ENCODE data around the gene UNCX. TPM values are rescaled to one million over a fixed set of nuclear protein-coding genes. Genes with fewer than 3 reads are reported as not detected.

Gene UNCX
- total and polyA plus RNA-seq, 2 experiments from 2014 or later = not detected

- Mint-ChIP-seq H3K4me3 (no peak overlapping the region), H3K4me1 (no peaks in the 10 kb centered on the region), H3K9me3 (peaks cover 23% of the 10 kb centered on the region), H3K36me3 (ENCODE audit: low read depth) (no peaks in the 10 kb centered on the region), H3K27ac (no peak overlapping the region), H3K27me3 (ENCODE audit: insufficient read depth, low read depth, poor library complexity) (peaks cover 11% of the 10 kb centered on the region)
- H3K79me2 ChIP-seq (replicated peaks; ENCODE audit: insufficient read depth) = no peaks in the 10 kb centered on the region
- no peaks in the 10 kb centered on the region for H4K20me1 ChIP-seq (replicated peaks; ENCODE audit: insufficient read depth)
- no peak for TF ChIP-seq ZNF331 (CRISPR knock-in tag; IDR thresholded peaks at IDR 0.05; ENCODE audit: low read depth)
- TF ChIP-seq, protein P1, sequence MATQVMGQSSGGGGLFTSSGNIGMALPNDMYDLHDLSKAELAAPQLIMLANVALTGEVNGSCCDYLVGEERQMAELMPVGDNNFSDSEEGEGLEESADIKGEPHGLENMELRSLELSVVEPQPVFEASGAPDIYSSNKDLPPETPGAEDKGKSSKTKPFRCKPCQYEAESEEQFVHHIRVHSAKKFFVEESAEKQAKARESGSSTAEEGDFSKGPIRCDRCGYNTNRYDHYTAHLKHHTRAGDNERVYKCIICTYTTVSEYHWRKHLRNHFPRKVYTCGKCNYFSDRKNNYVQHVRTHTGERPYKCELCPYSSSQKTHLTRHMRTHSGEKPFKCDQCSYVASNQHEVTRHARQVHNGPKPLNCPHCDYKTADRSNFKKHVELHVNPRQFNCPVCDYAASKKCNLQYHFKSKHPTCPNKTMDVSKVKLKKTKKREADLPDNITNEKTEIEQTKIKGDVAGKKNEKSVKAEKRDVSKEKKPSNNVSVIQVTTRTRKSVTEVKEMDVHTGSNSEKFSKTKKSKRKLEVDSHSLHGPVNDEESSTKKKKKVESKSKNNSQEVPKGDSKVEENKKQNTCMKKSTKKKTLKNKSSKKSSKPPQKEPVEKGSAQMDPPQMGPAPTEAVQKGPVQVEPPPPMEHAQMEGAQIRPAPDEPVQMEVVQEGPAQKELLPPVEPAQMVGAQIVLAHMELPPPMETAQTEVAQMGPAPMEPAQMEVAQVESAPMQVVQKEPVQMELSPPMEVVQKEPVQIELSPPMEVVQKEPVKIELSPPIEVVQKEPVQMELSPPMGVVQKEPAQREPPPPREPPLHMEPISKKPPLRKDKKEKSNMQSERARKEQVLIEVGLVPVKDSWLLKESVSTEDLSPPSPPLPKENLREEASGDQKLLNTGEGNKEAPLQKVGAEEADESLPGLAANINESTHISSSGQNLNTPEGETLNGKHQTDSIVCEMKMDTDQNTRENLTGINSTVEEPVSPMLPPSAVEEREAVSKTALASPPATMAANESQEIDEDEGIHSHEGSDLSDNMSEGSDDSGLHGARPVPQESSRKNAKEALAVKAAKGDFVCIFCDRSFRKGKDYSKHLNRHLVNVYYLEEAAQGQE (IDR thresholded peaks at IDR 0.05; ENCODE audit: unreplicated experiment) = no peak
- no peak for TF ChIP-seq JUNB (IDR thresholded peaks at IDR 0.05; ENCODE audit: unreplicated experiment)
- no peak for TF ChIP-seq EZH2phosphoT487 (IDR thresholded peaks at IDR 0.05; ENCODE audit: unreplicated experiment)
- no peak for TF ChIP-seq CREB1 (CRISPR knock-in tag; IDR thresholded peaks at IDR 0.05; ENCODE audit: low read depth)
- no peak for TF ChIP-seq EZH2 (IDR thresholded peaks at IDR 0.05; ENCODE audit: low read depth, unreplicated experiment)
- no peak for TF ChIP-seq POLR2AphosphoS5 (IDR thresholded peaks at IDR 0.05; ENCODE audit: low read depth)
- TF ChIP-seq ZNF114 (CRISPR knock-in tag; IDR thresholded peaks at IDR 0.05) = no peak
- TF ChIP-seq CTCF (conservative IDR thresholded peaks at IDR 0.05; ENCODE audit: low read depth in 2 of 2) = no peak
- TF ChIP-seq, protein P2, sequence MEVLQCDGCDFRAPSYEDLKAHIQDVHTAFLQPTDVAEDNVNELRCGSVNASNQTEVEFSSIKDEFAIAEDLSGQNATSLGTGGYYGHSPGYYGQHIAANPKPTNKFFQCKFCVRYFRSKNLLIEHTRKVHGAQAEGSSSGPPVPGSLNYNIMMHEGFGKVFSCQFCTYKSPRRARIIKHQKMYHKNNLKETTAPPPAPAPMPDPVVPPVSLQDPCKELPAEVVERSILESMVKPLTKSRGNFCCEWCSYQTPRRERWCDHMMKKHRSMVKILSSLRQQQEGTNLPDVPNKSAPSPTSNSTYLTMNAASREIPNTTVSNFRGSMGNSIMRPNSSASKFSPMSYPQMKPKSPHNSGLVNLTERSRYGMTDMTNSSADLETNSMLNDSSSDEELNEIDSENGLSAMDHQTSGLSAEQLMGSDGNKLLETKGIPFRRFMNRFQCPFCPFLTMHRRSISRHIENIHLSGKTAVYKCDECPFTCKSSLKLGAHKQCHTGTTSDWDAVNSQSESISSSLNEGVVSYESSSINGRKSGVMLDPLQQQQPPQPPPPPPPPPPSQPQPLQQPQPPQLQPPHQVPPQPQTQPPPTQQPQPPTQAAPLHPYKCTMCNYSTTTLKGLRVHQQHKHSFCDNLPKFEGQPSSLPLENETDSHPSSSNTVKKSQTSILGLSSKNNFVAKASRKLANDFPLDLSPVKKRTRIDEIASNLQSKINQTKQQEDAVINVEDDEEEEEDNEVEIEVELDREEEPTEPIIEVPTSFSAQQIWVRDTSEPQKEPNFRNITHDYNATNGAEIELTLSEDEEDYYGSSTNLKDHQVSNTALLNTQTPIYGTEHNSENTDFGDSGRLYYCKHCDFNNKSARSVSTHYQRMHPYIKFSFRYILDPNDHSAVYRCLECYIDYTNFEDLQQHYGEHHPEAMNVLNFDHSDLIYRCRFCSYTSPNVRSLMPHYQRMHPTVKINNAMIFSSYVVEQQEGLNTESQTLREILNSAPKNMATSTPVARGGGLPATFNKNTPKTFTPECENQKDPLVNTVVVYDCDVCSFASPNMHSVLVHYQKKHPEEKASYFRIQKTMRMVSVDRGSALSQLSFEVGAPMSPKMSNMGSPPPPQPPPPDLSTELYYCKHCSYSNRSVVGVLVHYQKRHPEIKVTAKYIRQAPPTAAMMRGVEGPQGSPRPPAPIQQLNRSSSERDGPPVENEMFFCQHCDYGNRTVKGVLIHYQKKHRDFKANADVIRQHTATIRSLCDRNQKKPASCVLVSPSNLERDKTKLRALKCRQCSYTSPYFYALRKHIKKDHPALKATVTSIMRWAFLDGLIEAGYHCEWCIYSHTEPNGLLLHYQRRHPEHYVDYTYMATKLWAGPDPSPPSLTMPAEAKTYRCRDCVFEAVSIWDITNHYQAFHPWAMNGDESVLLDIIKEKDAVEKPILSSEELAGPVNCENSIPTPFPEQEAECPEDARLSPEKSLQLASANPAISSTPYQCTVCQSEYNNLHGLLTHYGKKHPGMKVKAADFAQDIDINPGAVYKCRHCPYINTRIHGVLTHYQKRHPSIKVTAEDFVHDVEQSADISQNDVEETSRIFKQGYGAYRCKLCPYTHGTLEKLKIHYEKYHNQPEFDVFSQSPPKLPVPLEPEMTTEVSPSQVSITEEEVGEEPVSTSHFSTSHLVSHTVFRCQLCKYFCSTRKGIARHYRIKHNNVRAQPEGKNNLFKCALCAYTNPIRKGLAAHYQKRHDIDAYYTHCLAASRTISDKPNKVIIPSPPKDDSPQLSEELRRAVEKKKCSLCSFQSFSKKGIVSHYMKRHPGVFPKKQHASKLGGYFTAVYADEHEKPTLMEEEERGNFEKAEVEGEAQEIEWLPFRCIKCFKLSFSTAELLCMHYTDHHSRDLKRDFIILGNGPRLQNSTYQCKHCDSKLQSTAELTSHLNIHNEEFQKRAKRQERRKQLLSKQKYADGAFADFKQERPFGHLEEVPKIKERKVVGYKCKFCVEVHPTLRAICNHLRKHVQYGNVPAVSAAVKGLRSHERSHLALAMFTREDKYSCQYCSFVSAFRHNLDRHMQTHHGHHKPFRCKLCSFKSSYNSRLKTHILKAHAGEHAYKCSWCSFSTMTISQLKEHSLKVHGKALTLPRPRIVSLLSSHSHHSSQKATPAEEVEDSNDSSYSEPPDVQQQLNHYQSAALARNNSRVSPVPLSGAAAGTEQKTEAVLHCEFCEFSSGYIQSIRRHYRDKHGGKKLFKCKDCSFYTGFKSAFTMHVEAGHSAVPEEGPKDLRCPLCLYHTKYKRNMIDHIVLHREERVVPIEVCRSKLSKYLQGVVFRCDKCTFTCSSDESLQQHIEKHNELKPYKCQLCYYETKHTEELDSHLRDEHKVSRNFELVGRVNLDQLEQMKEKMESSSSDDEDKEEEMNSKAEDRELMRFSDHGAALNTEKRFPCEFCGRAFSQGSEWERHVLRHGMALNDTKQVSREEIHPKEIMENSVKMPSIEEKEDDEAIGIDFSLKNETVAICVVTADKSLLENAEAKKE (CRISPR knock-in tag; IDR thresholded peaks at IDR 0.05) = no peak
- TF ChIP-seq, protein P3, sequence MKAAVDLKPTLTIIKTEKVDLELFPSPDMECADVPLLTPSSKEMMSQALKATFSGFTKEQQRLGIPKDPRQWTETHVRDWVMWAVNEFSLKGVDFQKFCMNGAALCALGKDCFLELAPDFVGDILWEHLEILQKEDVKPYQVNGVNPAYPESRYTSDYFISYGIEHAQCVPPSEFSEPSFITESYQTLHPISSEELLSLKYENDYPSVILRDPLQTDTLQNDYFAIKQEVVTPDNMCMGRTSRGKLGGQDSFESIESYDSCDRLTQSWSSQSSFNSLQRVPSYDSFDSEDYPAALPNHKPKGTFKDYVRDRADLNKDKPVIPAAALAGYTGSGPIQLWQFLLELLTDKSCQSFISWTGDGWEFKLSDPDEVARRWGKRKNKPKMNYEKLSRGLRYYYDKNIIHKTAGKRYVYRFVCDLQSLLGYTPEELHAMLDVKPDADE (IDR thresholded peaks at IDR 0.05) = no peak
- no peak for TF ChIP-seq NANOG (IDR thresholded peaks at IDR 0.05; ENCODE audit: borderline replicate concordance)
- TF ChIP-seq STAT1 (IDR thresholded peaks at IDR 0.05; ENCODE audit: unreplicated experiment) = no peak
- no peak overlapping the region for H2AFZ ChIP-seq
- H3K9me2 ChIP-seq (ENCODE audit: insufficient read depth) = no peaks in the 10 kb centered on the region
- H3K4me2 ChIP-seq = no peak overlapping the region
- H3K4me1 ChIP-seq (ENCODE audit: insufficient read depth) = no peaks in the 10 kb centered on the region
- no peaks in the 10 kb centered on the region for H3K36me3 ChIP-seq (ENCODE audit: insufficient read depth)
- no peak overlapping the region for H3K27ac ChIP-seq (ENCODE audit: low read depth)
- no peaks in the 10 kb centered on the region for H3K27me3 ChIP-seq (ENCODE audit: insufficient read depth)
- no peak for DNase-seq (ENCODE audit: low spot score)
- no peak overlapping the region for H3K4me3 ChIP-seq
- H3F3A ChIP-seq (replicated peaks; ENCODE audit: low read depth) = no peaks in the 10 kb centered on the region
- no peak for ATAC-seq
These were observed 45.9 kb downstream of the UNCX start for GRCh38 chr7:1278543-1278942.
